OCI-M2 (cell line): ENCODE results near the gene CFHR4.
"Not testable (repeated sequence)": the region's sequence is repeated elsewhere in the genome, so short reads cannot be mapped to it uniquely, and the experiment has no call there.

Source experiments
- DNase-seq: peaks from one replicate; lab custom pipeline; 2025; ENCODE audit not compliant: unreplicated experiment; lab: John Stamatoyannopoulos, UW

Gene CFHR4

GRCh38 chr1:196933531-196934189 is 45.8 kb downstream of the CFHR4 start:
- DNase-seq, result no peak

- DNase-seq, result not testable (repeated sequence)
Measured at GRCh38 chr1:196941474-196941873, 53.6 kb downstream of the CFHR4 start.

- DNase-seq, result not testable (repeated sequence)
Measured at GRCh38 chr1:196943568-196943967, 55.7 kb downstream of the CFHR4 start, which contains the start of gene CFHR2. TSS of gene CFHR2 (plus strand) at chr1:196943738. CDS start at chr1:196943881, 143 bp downstream.

GRCh38 chr1:196951711-196952394 is 64.0 kb downstream of the CFHR4 start:
- DNase-seq, result no peak

GRCh38 chr1:196954778-196955177 is 66.9 kb downstream of the CFHR4 start:
- DNase-seq, result no peak

- DNase-seq, result no peak
Measured at GRCh38 chr1:196955926-196956325, 68.1 kb downstream of the CFHR4 start.

- no peak for DNase-seq
Measured at GRCh38 chr1:196960854-196961253, 73.0 kb downstream of the CFHR4 start.
